ENCODE measurements around the gene GNB1L.

The GNB1L gene

GRCh38 chr22:19847345-19847632, 7.4 kb downstream of the GNB1L start:
- H3K36me3 ChIP-seq (ENCODE audit: control insufficient read depth in 2 of 2, insufficient read depth in 2 of 2, low read length in 2 of 2): peaks cover 12 to 17% of the 10 kb centered on the region in 2 donors
- H3K4me1 ChIP-seq (ENCODE audit: control insufficient read depth, insufficient read depth, low read length): peaks cover 10% of the 10 kb centered on the region
- no peaks in the 10 kb centered on the region for H3K9me3 ChIP-seq (ENCODE audit: control insufficient read depth in 2 of 2, low read length in 2 of 2)
- H3K27ac ChIP-seq (ENCODE audit: low read length): no peak overlapping the region
- no peaks in the 10 kb centered on the region for H3K27me3 ChIP-seq (ENCODE audit: control insufficient read depth in 1 of 2, insufficient read depth in 2 of 2, low read length in 2 of 2)
- no peak overlapping the region for H3K4me3 ChIP-seq (ENCODE audit: low read length in 2 of 2)
- H3K9ac ChIP-seq (ENCODE audit: low read length in 2 of 2): no peak overlapping the region

GRCh38 chr22:19846620-19847344, 7.9 kb downstream of the GNB1L start:
- peaks cover 7 to 13% of the 10 kb centered on the region in 2 donors for H3K36me3 ChIP-seq (ENCODE audit: control insufficient read depth in 2 of 2, insufficient read depth in 2 of 2, low read length in 2 of 2)
- no peak overlapping the region for H3K9ac ChIP-seq (ENCODE audit: low read length in 2 of 2)
- peaks cover 8% of the 10 kb centered on the region for H3K4me1 ChIP-seq (ENCODE audit: control insufficient read depth, insufficient read depth, low read length)
- H3K9me3 ChIP-seq (ENCODE audit: control insufficient read depth in 2 of 2, low read length in 2 of 2): no peaks in the 10 kb centered on the region
- no peaks in the 10 kb centered on the region for H3K27me3 ChIP-seq (ENCODE audit: control insufficient read depth in 1 of 2, insufficient read depth in 2 of 2, low read length in 2 of 2)
- no peak overlapping the region for H3K27ac ChIP-seq (ENCODE audit: low read length)
- H3K4me3 ChIP-seq (ENCODE audit: low read length in 2 of 2): no peak overlapping the region

- Histone ChIP-seq H3K27me3 (ENCODE audit: control insufficient read depth in 1 of 2, insufficient read depth in 2 of 2, low read length in 2 of 2) (no peaks in the 10 kb centered on the region), H3K4me1 (ENCODE audit: control insufficient read depth, insufficient read depth, low read length) (peaks cover 8% of the 10 kb centered on the region), H3K36me3 (ENCODE audit: control insufficient read depth in 2 of 2, insufficient read depth in 2 of 2, low read length in 2 of 2) (peaks cover under 1 to 5% of the 10 kb centered on the region in 2 donors), H3K27ac (ENCODE audit: low read length) (no peak overlapping the region), H3K9me3 (ENCODE audit: control insufficient read depth in 2 of 2, low read length in 2 of 2) (no peaks in the 10 kb centered on the region), H3K9ac (ENCODE audit: low read length in 2 of 2) (no peak overlapping the region), H3K4me3 (ENCODE audit: low read length in 2 of 2) (no peak overlapping the region)
Measured at GRCh38 chr22:19845054-19845722, 9.5 kb downstream of the GNB1L start.

GRCh38 chr22:19844377-19845053, 10.2 kb downstream of the GNB1L start:
- H3K9me3 ChIP-seq (ENCODE audit: control insufficient read depth in 2 of 2, low read length in 2 of 2): no peaks in the 10 kb centered on the region
- peaks cover 0 to 3% of the 10 kb centered on the region in 2 donors for H3K36me3 ChIP-seq (ENCODE audit: control insufficient read depth in 2 of 2, insufficient read depth in 2 of 2, low read length in 2 of 2)
- H3K4me3 ChIP-seq (ENCODE audit: low read length in 2 of 2): no peak overlapping the region
- H3K27ac ChIP-seq (ENCODE audit: low read length): no peak overlapping the region
- no peaks in the 10 kb centered on the region for H3K27me3 ChIP-seq (ENCODE audit: control insufficient read depth in 1 of 2, insufficient read depth in 2 of 2, low read length in 2 of 2)
- no peak overlapping the region for H3K9ac ChIP-seq (ENCODE audit: low read length in 2 of 2)
- H3K4me1 ChIP-seq (ENCODE audit: control insufficient read depth, insufficient read depth, low read length): peaks cover 8% of the 10 kb centered on the region

- Histone ChIP-seq H3K4me1 (ENCODE audit: control insufficient read depth, insufficient read depth, low read length) (peaks cover 8% of the 10 kb centered on the region), H3K9me3 (ENCODE audit: control insufficient read depth in 2 of 2, low read length in 2 of 2) (no peaks in the 10 kb centered on the region), H3K27me3 (ENCODE audit: control insufficient read depth in 1 of 2, insufficient read depth in 2 of 2, low read length in 2 of 2) (no peaks in the 10 kb centered on the region), H3K27ac (ENCODE audit: low read length) (no peak overlapping the region), H3K9ac (ENCODE audit: low read length in 2 of 2) (no peak overlapping the region), H3K36me3 (ENCODE audit: control insufficient read depth in 2 of 2, insufficient read depth in 2 of 2, low read length in 2 of 2) (peaks cover 0 to 3% of the 10 kb centered on the region in 2 donors), H3K4me3 (ENCODE audit: low read length in 2 of 2) (no peak overlapping the region)
Measured at GRCh38 chr22:19843857-19844376, 10.8 kb downstream of the GNB1L start.

GRCh38 chr22:19843107-19843856, 11.4 kb downstream of the GNB1L start:
- peaks cover 8% of the 10 kb centered on the region for H3K4me1 ChIP-seq (ENCODE audit: control insufficient read depth, insufficient read depth, low read length)
- no peak overlapping the region for H3K9ac ChIP-seq (ENCODE audit: low read length in 2 of 2)

GRCh38 chr22:19842393-19843106, 12.1 kb downstream of the GNB1L start:
- Histone ChIP-seq H3K4me3 (ENCODE audit: low read length in 2 of 2) (no peak overlapping the region), H3K36me3 (ENCODE audit: control insufficient read depth in 2 of 2, insufficient read depth in 2 of 2, low read length in 2 of 2) (peaks cover 0 to 3% of the 10 kb centered on the region in 2 donors), H3K4me1 (ENCODE audit: control insufficient read depth, insufficient read depth, low read length) (peaks cover 8% of the 10 kb centered on the region), H3K27ac (ENCODE audit: low read length) (no peak overlapping the region), H3K27me3 (ENCODE audit: control insufficient read depth in 1 of 2, insufficient read depth in 2 of 2, low read length in 2 of 2) (no peaks in the 10 kb centered on the region), H3K9ac (ENCODE audit: low read length in 2 of 2) (no peak overlapping the region), H3K9me3 (ENCODE audit: control insufficient read depth in 2 of 2, low read length in 2 of 2) (no peaks in the 10 kb centered on the region)

More at GRCh38 chr22:19843107-19843856, 11.4 kb downstream of the GNB1L start:
- Histone ChIP-seq H3K9me3 (ENCODE audit: control insufficient read depth in 2 of 2, low read length in 2 of 2) (no peaks in the 10 kb centered on the region), H3K27ac (ENCODE audit: low read length) (no peak overlapping the region), H3K27me3 (ENCODE audit: control insufficient read depth in 1 of 2, insufficient read depth in 2 of 2, low read length in 2 of 2) (no peaks in the 10 kb centered on the region), H3K4me3 (ENCODE audit: low read length in 2 of 2) (no peak overlapping the region), H3K36me3 (ENCODE audit: control insufficient read depth in 2 of 2, insufficient read depth in 2 of 2, low read length in 2 of 2) (peaks cover 0 to 3% of the 10 kb centered on the region in 2 donors)

GRCh38 chr22:19841641-19842392, 12.9 kb downstream of the GNB1L start:
- Histone ChIP-seq H3K9me3 (ENCODE audit: control insufficient read depth in 2 of 2, low read length in 2 of 2) (no peaks in the 10 kb centered on the region), H3K9ac (ENCODE audit: low read length in 2 of 2) (no peak overlapping the region), H3K36me3 (ENCODE audit: control insufficient read depth in 2 of 2, insufficient read depth in 2 of 2, low read length in 2 of 2) (peaks cover 0 to under 1% of the 10 kb centered on the region in 2 donors), H3K27ac (ENCODE audit: low read length) (no peak overlapping the region), H3K4me3 (ENCODE audit: low read length in 2 of 2) (no peak overlapping the region), H3K4me1 (ENCODE audit: control insufficient read depth, insufficient read depth, low read length) (peaks cover 8% of the 10 kb centered on the region), H3K27me3 (ENCODE audit: control insufficient read depth in 1 of 2, insufficient read depth in 2 of 2, low read length in 2 of 2) (no peaks in the 10 kb centered on the region)

- H3K27ac ChIP-seq (ENCODE audit: low read length): no peak overlapping the region
- H3K27me3 ChIP-seq (ENCODE audit: control insufficient read depth in 1 of 2, insufficient read depth in 2 of 2, low read length in 2 of 2): no peaks in the 10 kb centered on the region
- no peaks in the 10 kb centered on the region for H3K36me3 ChIP-seq (ENCODE audit: control insufficient read depth in 2 of 2, insufficient read depth in 2 of 2, low read length in 2 of 2)
- no peak overlapping the region for H3K9ac ChIP-seq (ENCODE audit: low read length in 2 of 2)
- H3K9me3 ChIP-seq (ENCODE audit: control insufficient read depth in 2 of 2, low read length in 2 of 2): no peaks in the 10 kb centered on the region
- H3K4me1 ChIP-seq (ENCODE audit: control insufficient read depth, insufficient read depth, low read length): peaks cover 8% of the 10 kb centered on the region
- H3K4me3 ChIP-seq (ENCODE audit: low read length in 2 of 2): no peak overlapping the region
Measured at GRCh38 chr22:19840955-19841640, 13.6 kb downstream of the GNB1L start.

Measured in stomach smooth muscle (tissue), 2 donors.